Calu3 (cell line): Measurements from ENCODE around the gene TRIM52. TPM values are rescaled to one million over a fixed set of nuclear protein-coding genes. Genes with fewer than 3 reads are reported as not detected.
A peak's percentile ranks its signal among the peaks of the same experiment; 100 is the strongest.
"Not testable (repeated sequence)": the region's sequence is repeated elsewhere in the genome, so short reads cannot be mapped to it uniquely, and the experiment has no call there.

Experiments used
- BruUV-seq: library from RNA; stranded (reverse); fragments of 400-500 nt; replicated peaks from 2 replicates; lab custom pipeline; 2021; lab: Mats Ljungman, UMichigan
- CTCF ChIA-PET: fragments of 300-600 bp; sonication (Branson Sonifier 250); formaldehyde crosslinking; loops from one replicate; lab custom pipeline; 2022; ENCODE audit warnings: antibody characterized with exemption; lab: Charles Lee
- DNase-seq: peaks from one replicate; pipeline ENCODE4 v3.0.0; 2022
- H3K27ac Mint-ChIP-seq: one replicate; pipeline ENCODE4 v1.8.0; 2022; ENCODE audit warnings: mixed read lengths; ENCODE audit not compliant: unreplicated experiment
- H3K27me3 Mint-ChIP-seq: one replicate; pipeline ENCODE4 v1.8.0; 2022; ENCODE audit warnings: mixed read lengths; ENCODE audit not compliant: unreplicated experiment
- H3K36me3 Mint-ChIP-seq: one replicate; pipeline ENCODE4 v1.8.0; 2022; ENCODE audit warnings: mild to moderate bottlenecking, moderate library complexity, mixed read lengths; ENCODE audit not compliant: insufficient read depth, unreplicated experiment
- H3K4me1 Mint-ChIP-seq: one replicate; pipeline ENCODE4 v1.8.0; 2022; ENCODE audit warnings: mild to moderate bottlenecking, low read depth, mixed read lengths; ENCODE audit not compliant: unreplicated experiment
- H3K4me3 Mint-ChIP-seq: one replicate; pipeline ENCODE4 v1.8.0; 2022; ENCODE audit warnings: mild to moderate bottlenecking, low read depth, moderate library complexity, mixed read lengths; ENCODE audit not compliant: unreplicated experiment
- H3K9me3 Mint-ChIP-seq: one replicate; pipeline ENCODE4 v1.8.0; 2022; ENCODE audit warnings: low read depth, mixed read lengths; ENCODE audit not compliant: unreplicated experiment
- intact Hi-C: fragments of 100-400 bp; cut with micrococcal nuclease; formaldehyde crosslinking; loops from one replicate; pipeline ENCODE4 v1.10.0; 2022; ENCODE audit not compliant: unreplicated experiment
- total RNA-seq: library from RNA; stranded (reverse); gene quantifications from 2 replicates; pipeline ENCODE4 v1.2.3, GENCODE V29; 2022
- TF ChIP-seq, protein P1 (sequence below): fragments of 200-600 bp; IDR thresholded peaks from one replicate; pipeline ENCODE4 v1.8.0; 2022; ENCODE audit warnings: antibody characterized with exemption; ENCODE audit not compliant: unreplicated experiment

Gene TRIM52
- total RNA-seq, 1 experiment from 2014 or later, result 14.8 TPM

DNA sequence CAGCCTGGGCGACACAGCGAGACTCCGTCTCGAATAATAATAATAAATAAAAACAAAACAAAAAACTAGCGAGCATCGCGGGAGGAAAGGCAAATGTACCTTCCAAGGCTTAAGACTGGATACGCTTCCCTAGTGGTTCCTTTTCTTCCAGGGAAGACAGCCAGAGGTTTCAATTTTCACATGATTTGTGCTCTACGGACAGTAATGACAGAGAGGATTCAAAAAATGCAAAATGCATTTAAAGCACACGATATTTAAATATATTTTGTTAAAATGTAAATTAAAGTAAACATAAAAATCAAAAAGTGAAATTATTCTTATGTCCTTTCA, 42.2 kb downstream of the TRIM52 start:
- CTCF ChIA-PET, result no interaction called here
- BruUV-seq, result no TSS peak

DNA sequence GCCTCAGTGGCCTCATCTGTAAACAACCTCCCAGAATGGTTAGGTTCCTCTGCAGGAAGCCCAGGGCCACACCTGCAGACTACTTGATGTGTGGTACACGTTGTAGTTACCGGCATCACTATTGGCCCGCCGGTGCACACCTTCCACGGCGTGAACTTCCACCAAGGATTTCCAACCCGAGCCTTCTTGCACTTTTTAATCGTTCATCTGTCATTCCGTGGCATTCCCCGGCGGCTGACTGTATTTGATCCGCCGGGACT, 43.2 kb downstream of the TRIM52 start:
- H3K9me3 Mint-ChIP-seq, result no peaks in the 10 kb centered on the region
- H3K27me3 Mint-ChIP-seq, result peaks cover 8% of the 10 kb centered on the region
- peaks cover 54% of the 10 kb centered on the region for H3K36me3 Mint-ChIP-seq
- TF ChIP-seq, protein P1, sequence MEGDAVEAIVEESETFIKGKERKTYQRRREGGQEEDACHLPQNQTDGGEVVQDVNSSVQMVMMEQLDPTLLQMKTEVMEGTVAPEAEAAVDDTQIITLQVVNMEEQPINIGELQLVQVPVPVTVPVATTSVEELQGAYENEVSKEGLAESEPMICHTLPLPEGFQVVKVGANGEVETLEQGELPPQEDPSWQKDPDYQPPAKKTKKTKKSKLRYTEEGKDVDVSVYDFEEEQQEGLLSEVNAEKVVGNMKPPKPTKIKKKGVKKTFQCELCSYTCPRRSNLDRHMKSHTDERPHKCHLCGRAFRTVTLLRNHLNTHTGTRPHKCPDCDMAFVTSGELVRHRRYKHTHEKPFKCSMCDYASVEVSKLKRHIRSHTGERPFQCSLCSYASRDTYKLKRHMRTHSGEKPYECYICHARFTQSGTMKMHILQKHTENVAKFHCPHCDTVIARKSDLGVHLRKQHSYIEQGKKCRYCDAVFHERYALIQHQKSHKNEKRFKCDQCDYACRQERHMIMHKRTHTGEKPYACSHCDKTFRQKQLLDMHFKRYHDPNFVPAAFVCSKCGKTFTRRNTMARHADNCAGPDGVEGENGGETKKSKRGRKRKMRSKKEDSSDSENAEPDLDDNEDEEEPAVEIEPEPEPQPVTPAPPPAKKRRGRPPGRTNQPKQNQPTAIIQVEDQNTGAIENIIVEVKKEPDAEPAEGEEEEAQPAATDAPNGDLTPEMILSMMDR, result no peak
- peak; percentile 70 for DNase-seq
- no TSS peak for BruUV-seq
- peaks cover 51% of the 10 kb centered on the region for H3K4me1 Mint-ChIP-seq
- H3K4me3 Mint-ChIP-seq, result peak overlapping the region; percentile 68
- CTCF ChIA-PET, result interaction anchor here (0.7 kb wide), 1 partner anchor 10 kb away, joined by 3 read pairs; no protein-coding TSS in a partner anchor
- intact Hi-C loops, result loop anchor here (1.0 kb wide), 1 partner anchor 10 kb away; no protein-coding TSS in a partner anchor
- H3K27ac Mint-ChIP-seq, result peak overlapping the region; percentile 91

More for the DNA sequence above, 42.2 kb downstream of the TRIM52 start:
- Mint-ChIP-seq H3K9me3 (no peaks in the 10 kb centered on the region), H3K36me3 (peaks cover 64% of the 10 kb centered on the region), H3K27ac (peak overlapping the region; percentile 91), H3K4me3 (peak overlapping the region; percentile 68), H3K4me1 (peaks cover 49% of the 10 kb centered on the region), H3K27me3 (peaks cover 5% of the 10 kb centered on the region)
- intact Hi-C loops, result loop anchor here (1.0 kb wide), 1 partner anchor 11 kb away; no protein-coding TSS in a partner anchor
- no peak for DNase-seq
- TF ChIP-seq, protein P1, result no peak

- peaks cover 8% of the 10 kb centered on the region for H3K27me3 Mint-ChIP-seq
- intact Hi-C loops, result no loop called here
- no TSS peak for BruUV-seq
Observed at GRCh38 chr5:181217111-181217802, 43.7 kb downstream of the TRIM52 start.

DNA sequence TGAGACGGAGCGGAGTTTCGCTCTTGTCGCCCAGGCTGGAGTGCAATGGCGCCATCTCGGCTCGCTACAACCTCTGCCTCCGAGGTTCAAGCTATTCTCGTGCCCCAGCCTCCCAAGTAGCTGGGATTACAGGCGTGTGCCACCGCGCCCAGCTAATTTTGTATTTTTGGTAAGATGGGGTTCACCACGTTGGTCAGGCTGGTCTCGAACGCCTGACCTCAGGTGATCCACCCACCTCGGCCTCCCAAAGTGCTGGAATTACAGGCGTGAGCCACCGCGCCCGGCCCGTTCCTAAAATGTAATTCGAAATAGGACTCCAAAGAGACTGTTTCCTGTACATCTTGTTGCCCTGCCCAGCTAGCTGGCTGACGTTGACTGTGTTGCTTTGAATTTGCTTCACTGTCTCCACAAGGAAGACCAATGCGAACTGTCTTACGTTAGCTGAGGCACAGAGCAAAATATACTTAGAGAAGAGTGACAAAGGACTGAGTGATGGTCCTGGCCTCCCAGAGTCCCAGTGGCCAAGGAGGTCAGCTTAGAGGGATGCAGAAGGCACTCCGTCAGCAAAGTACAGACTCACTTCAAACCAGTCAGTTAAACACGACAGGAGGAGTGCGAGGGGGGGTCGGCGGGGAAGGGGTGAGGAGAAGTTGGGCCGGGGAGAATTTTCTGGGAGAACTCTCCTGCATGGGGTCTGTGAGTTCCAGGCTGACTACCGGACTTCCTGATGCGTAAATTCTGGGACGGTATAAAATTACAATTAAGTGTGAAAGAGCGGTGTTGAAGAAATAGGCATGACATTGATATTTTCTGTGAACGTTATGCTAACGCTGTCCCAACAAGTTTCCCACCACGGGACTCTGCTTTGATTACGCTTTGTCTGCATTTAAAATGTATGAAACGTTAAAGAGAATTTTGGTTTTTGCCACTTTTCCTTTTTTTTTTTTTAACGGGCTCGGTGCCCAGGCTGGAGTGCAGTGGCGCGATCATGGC, 44.6 kb downstream of the TRIM52 start:
- TF ChIP-seq, protein P1, result no peak
- Mint-ChIP-seq H3K36me3 (peaks cover 39% of the 10 kb centered on the region), H3K4me3 (peak overlapping the region; percentile 68), H3K9me3 (no peaks in the 10 kb centered on the region), H3K4me1 (peaks cover 43% of the 10 kb centered on the region), H3K27ac (peak overlapping the region; percentile 45), H3K27me3 (peaks cover 8% of the 10 kb centered on the region)
- no peak for DNase-seq
- CTCF ChIA-PET, result interaction anchor here (0.9 kb wide), 1 partner anchor 9 kb away, joined by 3 read pairs; no protein-coding TSS in a partner anchor
- no TSS peak for BruUV-seq
- intact Hi-C loops, result no loop called here

More at GRCh38 chr5:181217111-181217802, 43.7 kb downstream of the TRIM52 start:
- CTCF ChIA-PET, result interaction anchor here (0.7 kb wide), 1 partner anchor 10 kb away, joined by 3 read pairs; no protein-coding TSS in a partner anchor
- peak; percentile 67 for DNase-seq
- Mint-ChIP-seq H3K27ac (peak overlapping the region; percentile 91), H3K36me3 (peaks cover 49% of the 10 kb centered on the region), H3K9me3 (no peaks in the 10 kb centered on the region), H3K4me3 (peak overlapping the region; percentile 68), H3K4me1 (peaks cover 47% of the 10 kb centered on the region)
- TF ChIP-seq, protein P1, result no peak

DNA sequence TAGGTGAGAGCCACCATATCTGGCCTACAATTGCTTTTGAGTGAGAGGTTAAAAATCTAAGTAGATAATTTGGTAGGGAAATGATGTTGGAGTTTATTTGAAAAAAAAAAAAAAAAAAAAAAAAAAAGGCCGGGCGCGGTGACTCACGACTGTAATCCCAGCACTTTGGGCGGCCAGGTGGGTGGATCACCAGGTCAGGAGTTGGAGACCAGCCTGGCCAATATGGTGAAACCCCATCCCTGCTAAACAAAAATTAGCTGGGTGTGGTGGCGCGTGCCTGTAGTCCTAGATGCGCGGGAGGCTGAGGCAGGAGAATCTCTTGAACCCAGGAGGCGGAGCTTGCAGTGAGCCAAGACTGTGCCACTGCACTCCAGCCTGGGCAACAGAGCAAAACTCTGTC, 46.7 kb downstream of the TRIM52 start:
- intact Hi-C loops, result not testable (repeated sequence)

More for the DNA sequence above, 46.7 kb downstream of the TRIM52 start:
- H3K4me1 Mint-ChIP-seq, result peaks cover 35% of the 10 kb centered on the region
- H3K36me3 Mint-ChIP-seq, result peaks cover 19% of the 10 kb centered on the region
- BruUV-seq, CTCF ChIA-PET, H3K4me3 Mint-ChIP-seq, H3K9me3 Mint-ChIP-seq, H3K27me3 Mint-ChIP-seq, DNase-seq, H3K27ac Mint-ChIP-seq: not testable (repeated sequence)
